BE2C (cell line): ENCODE measurements around the gene ZKSCAN5.

Experiments used
- DNase-seq: peaks from one replicate; pipeline ENCODE4 v3.0.0-alpha.2; 2020
- H3K27me3 ChIP-seq: fragments of 250-450 bp; sonication (Bioruptor Pico); 2 replicates; pipeline ENCODE4 v1.5.1; 2020; ENCODE audit warnings: mild to moderate bottlenecking
- H3K36me3 ChIP-seq: fragments of 250-450 bp; sonication (Bioruptor Pico); 2 replicates; pipeline ENCODE4 v1.5.1; 2020; ENCODE audit warnings: mild to moderate bottlenecking
- H3K4me1 ChIP-seq: fragments of 250-450 bp; sonication (Bioruptor Pico); 2 replicates; pipeline ENCODE4 v1.5.1; 2020
- H3K4me3 ChIP-seq: 2 replicates; pipeline ENCODE4 v1.5.1; 2011; ENCODE audit warnings: low read depth, low read length
- H3K9me3 ChIP-seq: fragments of 250-450 bp; sonication (Bioruptor Pico); 2 replicates; pipeline ENCODE4 v1.5.1; 2020
- TF ChIP-seq, protein P1 (sequence below): IDR thresholded peaks from 2 replicates; pipeline ENCODE4 v1.5.1; 2012; ENCODE audit warnings: mild to moderate bottlenecking, low read depth, low read length

ZKSCAN5 gene

DNA sequence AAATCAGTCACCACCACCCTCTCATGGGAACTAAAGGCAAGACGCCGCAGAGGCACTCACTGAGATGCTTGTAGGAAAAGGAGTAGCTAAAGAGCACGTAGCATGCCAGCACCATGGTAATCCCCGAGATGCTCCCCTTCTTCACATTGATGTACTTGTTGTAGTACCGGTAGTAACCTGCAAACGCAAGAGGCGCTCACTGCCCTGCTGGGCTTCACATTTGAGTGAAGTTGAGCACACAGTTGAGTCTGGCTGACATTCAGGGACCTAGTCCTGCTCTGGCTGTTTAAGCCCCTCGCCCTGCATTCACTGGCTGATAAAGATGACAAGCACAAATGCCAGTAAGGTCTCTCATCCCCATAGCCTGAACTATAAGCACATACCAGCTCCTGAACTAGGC lies 45.4 kb upstream of the ZKSCAN5 start:
- Histone ChIP-seq H3K36me3 (peaks cover 87% of the 10 kb centered on the region), H3K4me3 (no peak overlapping the region), H3K27me3 (no peaks in the 10 kb centered on the region), H3K9me3 (no peaks in the 10 kb centered on the region), H3K4me1 (no peaks in the 10 kb centered on the region)
- peak; percentile 49 for DNase-seq
- TF ChIP-seq, protein P1, sequence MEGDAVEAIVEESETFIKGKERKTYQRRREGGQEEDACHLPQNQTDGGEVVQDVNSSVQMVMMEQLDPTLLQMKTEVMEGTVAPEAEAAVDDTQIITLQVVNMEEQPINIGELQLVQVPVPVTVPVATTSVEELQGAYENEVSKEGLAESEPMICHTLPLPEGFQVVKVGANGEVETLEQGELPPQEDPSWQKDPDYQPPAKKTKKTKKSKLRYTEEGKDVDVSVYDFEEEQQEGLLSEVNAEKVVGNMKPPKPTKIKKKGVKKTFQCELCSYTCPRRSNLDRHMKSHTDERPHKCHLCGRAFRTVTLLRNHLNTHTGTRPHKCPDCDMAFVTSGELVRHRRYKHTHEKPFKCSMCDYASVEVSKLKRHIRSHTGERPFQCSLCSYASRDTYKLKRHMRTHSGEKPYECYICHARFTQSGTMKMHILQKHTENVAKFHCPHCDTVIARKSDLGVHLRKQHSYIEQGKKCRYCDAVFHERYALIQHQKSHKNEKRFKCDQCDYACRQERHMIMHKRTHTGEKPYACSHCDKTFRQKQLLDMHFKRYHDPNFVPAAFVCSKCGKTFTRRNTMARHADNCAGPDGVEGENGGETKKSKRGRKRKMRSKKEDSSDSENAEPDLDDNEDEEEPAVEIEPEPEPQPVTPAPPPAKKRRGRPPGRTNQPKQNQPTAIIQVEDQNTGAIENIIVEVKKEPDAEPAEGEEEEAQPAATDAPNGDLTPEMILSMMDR = peak; percentile 43

GRCh38 chr7:99460651-99461050 lies 43.8 kb upstream of the ZKSCAN5 start:
- TF ChIP-seq, protein P1 = no peak
- no peaks in the 10 kb centered on the region for H3K27me3 ChIP-seq
- H3K36me3 ChIP-seq = peaks cover 80% of the 10 kb centered on the region

GRCh38 chr7:99461221-99461620 lies 43.2 kb upstream of the ZKSCAN5 start:
- no peaks in the 10 kb centered on the region for H3K4me1 ChIP-seq
- H3K4me3 ChIP-seq = no peak overlapping the region
- H3K27me3 ChIP-seq = no peaks in the 10 kb centered on the region
- TF ChIP-seq, protein P1 = 0 out of 2 replicates have a peak, but pooled peaks have one; percentile 17
- peaks cover 74% of the 10 kb centered on the region for H3K36me3 ChIP-seq
- H3K9me3 ChIP-seq = no peaks in the 10 kb centered on the region
- no peak for DNase-seq

More at GRCh38 chr7:99460651-99461050, 43.8 kb upstream of the ZKSCAN5 start:
- no peaks in the 10 kb centered on the region for H3K4me1 ChIP-seq
- no peaks in the 10 kb centered on the region for H3K9me3 ChIP-seq
- no peak for DNase-seq
- no peak overlapping the region for H3K4me3 ChIP-seq

- Histone ChIP-seq H3K36me3 (peaks cover 34% of the 10 kb centered on the region), H3K27me3 (no peaks in the 10 kb centered on the region), H3K4me3 (peak overlapping the region; percentile 97), H3K4me1 (no peaks in the 10 kb centered on the region), H3K9me3 (no peaks in the 10 kb centered on the region)
- no peak for DNase-seq
- TF ChIP-seq, protein P1 = no peak
These were observed 39.1 kb upstream of the ZKSCAN5 start for GRCh38 chr7:99465421-99465768.

- H3K36me3 ChIP-seq = peaks cover 12% of the 10 kb centered on the region
- H3K27me3 ChIP-seq = no peaks in the 10 kb centered on the region
- no peak overlapping the region for H3K4me3 ChIP-seq
- no peaks in the 10 kb centered on the region for H3K9me3 ChIP-seq
- H3K4me1 ChIP-seq = no peaks in the 10 kb centered on the region
- TF ChIP-seq, protein P1 = no peak
- DNase-seq = no peak
These were observed 36.0 kb upstream of the ZKSCAN5 start for GRCh38 chr7:99468336-99468918.

GRCh38 chr7:99469381-99470065 lies 34.9 kb upstream of the ZKSCAN5 start:
- Histone ChIP-seq H3K36me3 (peaks cover 4% of the 10 kb centered on the region), H3K9me3 (no peaks in the 10 kb centered on the region), H3K4me3 (no peak overlapping the region)

More at GRCh38 chr7:99469381-99470065, 34.9 kb upstream of the ZKSCAN5 start:
- no peaks in the 10 kb centered on the region; the same call in 1 of the 2 replicates for H3K4me1 ChIP-seq
- TF ChIP-seq, protein P1 = no peak
- DNase-seq = no peak
- H3K27me3 ChIP-seq = no peaks in the 10 kb centered on the region
